Measurements from ENCODE around the gene KHSRP.

DNA sequence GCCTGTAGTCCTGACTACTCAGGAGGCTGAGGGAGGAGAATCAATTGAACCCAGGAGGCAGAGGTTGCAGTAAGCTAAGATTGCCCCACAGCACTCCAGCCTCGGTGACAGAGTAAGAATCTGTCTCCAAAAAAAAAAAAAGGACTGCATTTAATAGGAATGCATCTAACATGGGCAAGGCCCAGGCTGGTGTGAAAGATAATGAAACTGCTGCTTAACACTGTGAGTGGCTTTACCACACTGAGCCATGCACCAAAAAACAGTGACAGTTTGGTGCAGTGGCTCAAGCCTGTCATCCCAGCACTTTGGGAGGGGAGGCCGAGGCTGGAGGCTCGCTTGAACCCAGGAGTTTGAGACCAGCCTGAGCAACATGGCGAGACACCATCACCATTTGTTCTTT lies 40.2 kb downstream of the KHSRP start:
- TF ChIP-seq POLR2AphosphoS5 (IDR thresholded peaks at IDR 0.05) (no peak), EP300 (IDR thresholded peaks at IDR 0.05; ENCODE audit: low read depth) (no peak)
- TF ChIP-seq, protein P1, sequence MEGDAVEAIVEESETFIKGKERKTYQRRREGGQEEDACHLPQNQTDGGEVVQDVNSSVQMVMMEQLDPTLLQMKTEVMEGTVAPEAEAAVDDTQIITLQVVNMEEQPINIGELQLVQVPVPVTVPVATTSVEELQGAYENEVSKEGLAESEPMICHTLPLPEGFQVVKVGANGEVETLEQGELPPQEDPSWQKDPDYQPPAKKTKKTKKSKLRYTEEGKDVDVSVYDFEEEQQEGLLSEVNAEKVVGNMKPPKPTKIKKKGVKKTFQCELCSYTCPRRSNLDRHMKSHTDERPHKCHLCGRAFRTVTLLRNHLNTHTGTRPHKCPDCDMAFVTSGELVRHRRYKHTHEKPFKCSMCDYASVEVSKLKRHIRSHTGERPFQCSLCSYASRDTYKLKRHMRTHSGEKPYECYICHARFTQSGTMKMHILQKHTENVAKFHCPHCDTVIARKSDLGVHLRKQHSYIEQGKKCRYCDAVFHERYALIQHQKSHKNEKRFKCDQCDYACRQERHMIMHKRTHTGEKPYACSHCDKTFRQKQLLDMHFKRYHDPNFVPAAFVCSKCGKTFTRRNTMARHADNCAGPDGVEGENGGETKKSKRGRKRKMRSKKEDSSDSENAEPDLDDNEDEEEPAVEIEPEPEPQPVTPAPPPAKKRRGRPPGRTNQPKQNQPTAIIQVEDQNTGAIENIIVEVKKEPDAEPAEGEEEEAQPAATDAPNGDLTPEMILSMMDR (IDR thresholded peaks at IDR 0.05), result no peak
